A549 treated with DMSO at 1 μM for 4 hours (cell line): Measurements from ENCODE around the gene UBE2Q1. TPM values are rescaled to one million over a fixed set of nuclear protein-coding genes. Genes with fewer than 3 reads are reported as not detected.

Experiments used
- total RNA-seq: library from RNA; stranded (reverse); fragments of 200-300 nt; extraction: Qiagen RNA extraction; gene quantifications from 5 replicates; pipeline ENCODE4 v1.2.3, GENCODE V29; 2022; ENCODE audit warnings: low read depth

UBE2Q1 gene
- 45.2 to 67.4 TPM (median 63.7 TPM) in 5 replicates for total RNA-seq

GRCh38 chr1:154557939-154558719, at the start of gene UBE2Q1:
TSS of gene UBE2Q1 (minus strand) at chr1:154558662. CDS start at chr1:154558553, 109 bp downstream.

GRCh38 chr1:154607609-154608396, 49.3 kb upstream of the UBE2Q1 start, which contains the start of gene ADAR:
TSS of gene ADAR (minus strand) at chr1:154608186. CDS start at chr1:154608006, 180 bp downstream.

GRCh38 chr1:154567386-154568156, 9.1 kb upstream of the UBE2Q1 start, which contains the start of gene CHRNB2:
TSS of gene CHRNB2 (plus strand) at chr1:154567778. CDS start at chr1:154568045, 267 bp downstream.

DNA sequence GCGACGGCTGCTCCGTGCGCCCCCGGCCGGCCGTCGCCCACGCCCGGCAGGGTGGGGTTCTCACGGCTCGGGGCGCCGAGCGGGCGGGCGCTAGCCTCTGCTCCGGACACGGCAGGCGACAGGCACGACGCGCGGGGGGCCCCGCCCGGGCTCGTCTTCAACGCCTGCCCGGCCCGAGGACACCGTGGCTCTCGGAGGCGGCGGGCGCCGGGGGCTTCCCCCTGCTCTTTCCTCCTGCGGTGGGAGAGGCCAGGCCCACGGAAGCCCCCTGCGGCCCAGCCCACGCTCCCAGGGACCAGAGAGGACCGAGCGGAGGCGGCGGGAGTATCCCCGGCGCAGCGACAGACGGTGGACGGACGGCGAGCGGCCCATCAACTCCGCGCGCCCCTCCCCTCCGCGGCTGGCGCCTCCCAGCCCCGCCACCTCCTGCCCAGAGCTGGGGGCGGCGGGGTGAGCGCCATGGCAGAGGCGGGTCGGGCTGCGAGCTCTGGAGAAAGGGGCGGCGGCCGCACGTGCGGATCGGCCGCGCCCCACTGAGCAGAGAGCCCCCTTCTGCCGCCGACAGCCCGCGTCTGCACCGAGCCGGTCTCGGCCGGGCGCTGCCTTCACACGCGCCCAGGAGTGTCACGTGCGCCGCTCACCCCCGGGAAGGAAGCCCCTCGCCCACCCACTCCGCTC, 56.3 kb downstream of the UBE2Q1 start, which contains the start of the genes SHE and TDRD10:
SHE (minus strand) TSS at position 347 of the 678 bp plus-strand sequence. CDS start 386 bp downstream, outside the sequence.
TDRD10 (plus strand) TSS at position 154 of the 678 bp plus-strand sequence. CDS start 4,685 bp downstream, outside the sequence.

Other genes with a start within 250 kb of the UBE2Q1 start
- not detected in 5 replicates for gene AQP10, start 237.6 kb downstream of the UBE2Q1 start, total RNA-seq
- 25.7 to 37.6 TPM (median 31.0 TPM) in 5 replicates for gene ATP8B2, start 233.1 kb downstream of the UBE2Q1 start, total RNA-seq
- gene IL6R, start 153.3 kb downstream of the UBE2Q1 start, total RNA-seq, result 10.6 to 15.0 TPM (median 12.2 TPM) in 5 replicates
- not detected in 5 replicates for gene TDRD10, start 56.4 kb downstream of the UBE2Q1 start, total RNA-seq
- 0.03 to 0.11 TPM (median 0.06 TPM) in 4 of 5 replicates, not detected in the other for gene SHE, start 56.2 kb downstream of the UBE2Q1 start, total RNA-seq
- gene CHRNB2, start 9.1 kb upstream of the UBE2Q1 start, total RNA-seq, result 0.36 to 0.45 TPM (median 0.41 TPM) in 5 replicates
- 75.6 to 92.3 TPM (median 86.6 TPM) in 5 replicates for gene ADAR, start 49.5 kb upstream of the UBE2Q1 start, total RNA-seq